HFFc6 (cell line): ENCODE measurements around the gene ZBTB12. TPM values are rescaled to one million over a fixed set of nuclear protein-coding genes. Genes with fewer than 3 reads are reported as not detected.

ENCODE experiments used
- DNase-seq: peaks from one replicate; pipeline ENCODE4 v3.0.0-alpha.2; 2018
- H3K27ac Mint-ChIP-seq: 2 replicates; pipeline ENCODE4 v1.8.0; 2020; ENCODE audit warnings: mild to moderate bottlenecking, mixed read lengths
- H3K27me3 Mint-ChIP-seq: 2 replicates; pipeline ENCODE4 v1.8.0; 2021; ENCODE audit warnings: mild to moderate bottlenecking, moderate library complexity, mixed read lengths; ENCODE audit not compliant: insufficient read depth
- H3K36me3 Mint-ChIP-seq: 2 replicates; pipeline ENCODE4 v1.8.0; 2021; ENCODE audit warnings: low read depth, mixed read lengths
- H3K4me1 Mint-ChIP-seq: 2 replicates; pipeline ENCODE4 v1.8.0; 2020; ENCODE audit warnings: low read depth, mixed read lengths
- H3K4me3 Mint-ChIP-seq: 2 replicates; pipeline ENCODE4 v1.8.0; 2020; ENCODE audit warnings: mild to moderate bottlenecking, moderate library complexity, mixed read lengths
- H3K9me3 Mint-ChIP-seq: 2 replicates; pipeline ENCODE4 v1.8.0; 2020; ENCODE audit warnings: mild to moderate bottlenecking, mixed read lengths
- total RNA-seq, 6 experiments: library from RNA; stranded (reverse); fragmentation: NEBNext Ultra II Directional; extraction: Animal tissue kit (Norgen Biotek cat#: 25700); gene quantifications; 2 replicates in 1 of 6; 3 replicates in 5 of 6; pipeline ENCODE4 v1.2.3, GENCODE V29; 2021
- TF ChIP-seq, protein P1 (sequence below): fragments of 200-600 bp; sonication (generic); IDR thresholded peaks from 2 replicates; pipeline ENCODE4 v1.5.0; 2021; ENCODE audit warnings: antibody characterized with exemption, mild to moderate bottlenecking

The ZBTB12 gene
- total RNA-seq, 6 experiments from 2014 or later, result 7.3 to 9.0 (median 8.3) TPM

DNA sequence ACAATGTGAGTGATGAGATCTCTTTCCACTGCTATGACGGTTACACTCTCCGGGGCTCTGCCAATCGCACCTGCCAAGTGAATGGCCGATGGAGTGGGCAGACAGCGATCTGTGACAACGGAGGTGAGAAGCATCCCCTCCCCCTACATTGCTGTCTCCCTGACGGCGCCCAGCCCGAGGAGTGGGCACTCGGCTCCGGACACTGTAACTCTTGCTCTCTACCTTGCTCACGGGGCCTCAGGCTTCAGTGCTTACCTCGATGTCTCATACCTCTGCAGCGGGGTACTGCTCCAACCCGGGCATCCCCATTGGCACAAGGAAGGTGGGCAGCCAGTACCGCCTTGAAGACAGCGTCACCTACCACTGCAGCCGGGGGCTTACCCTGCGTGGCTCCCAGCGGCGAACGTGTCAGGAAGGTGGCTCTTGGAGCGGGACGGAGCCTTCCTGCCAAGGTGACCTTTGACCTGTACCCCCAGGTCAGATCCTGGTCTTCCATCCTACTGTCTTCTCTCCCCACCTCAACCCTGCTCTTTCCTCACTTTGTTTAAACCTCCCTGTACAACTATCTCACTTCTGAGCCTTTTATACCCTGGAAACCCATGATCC lies 45.3 kb upstream of the ZBTB12 start:
- TF ChIP-seq, protein P1, sequence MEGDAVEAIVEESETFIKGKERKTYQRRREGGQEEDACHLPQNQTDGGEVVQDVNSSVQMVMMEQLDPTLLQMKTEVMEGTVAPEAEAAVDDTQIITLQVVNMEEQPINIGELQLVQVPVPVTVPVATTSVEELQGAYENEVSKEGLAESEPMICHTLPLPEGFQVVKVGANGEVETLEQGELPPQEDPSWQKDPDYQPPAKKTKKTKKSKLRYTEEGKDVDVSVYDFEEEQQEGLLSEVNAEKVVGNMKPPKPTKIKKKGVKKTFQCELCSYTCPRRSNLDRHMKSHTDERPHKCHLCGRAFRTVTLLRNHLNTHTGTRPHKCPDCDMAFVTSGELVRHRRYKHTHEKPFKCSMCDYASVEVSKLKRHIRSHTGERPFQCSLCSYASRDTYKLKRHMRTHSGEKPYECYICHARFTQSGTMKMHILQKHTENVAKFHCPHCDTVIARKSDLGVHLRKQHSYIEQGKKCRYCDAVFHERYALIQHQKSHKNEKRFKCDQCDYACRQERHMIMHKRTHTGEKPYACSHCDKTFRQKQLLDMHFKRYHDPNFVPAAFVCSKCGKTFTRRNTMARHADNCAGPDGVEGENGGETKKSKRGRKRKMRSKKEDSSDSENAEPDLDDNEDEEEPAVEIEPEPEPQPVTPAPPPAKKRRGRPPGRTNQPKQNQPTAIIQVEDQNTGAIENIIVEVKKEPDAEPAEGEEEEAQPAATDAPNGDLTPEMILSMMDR, result no peak
- Mint-ChIP-seq H3K4me3 (no peak overlapping the region), H3K27ac (no peak overlapping the region), H3K27me3 (peaks cover 17% of the 10 kb centered on the region), H3K4me1 (peaks cover 37% of the 10 kb centered on the region), H3K36me3 (no peaks in the 10 kb centered on the region), H3K9me3 (no peaks in the 10 kb centered on the region)
- DNase-seq, result no peak

DNA sequence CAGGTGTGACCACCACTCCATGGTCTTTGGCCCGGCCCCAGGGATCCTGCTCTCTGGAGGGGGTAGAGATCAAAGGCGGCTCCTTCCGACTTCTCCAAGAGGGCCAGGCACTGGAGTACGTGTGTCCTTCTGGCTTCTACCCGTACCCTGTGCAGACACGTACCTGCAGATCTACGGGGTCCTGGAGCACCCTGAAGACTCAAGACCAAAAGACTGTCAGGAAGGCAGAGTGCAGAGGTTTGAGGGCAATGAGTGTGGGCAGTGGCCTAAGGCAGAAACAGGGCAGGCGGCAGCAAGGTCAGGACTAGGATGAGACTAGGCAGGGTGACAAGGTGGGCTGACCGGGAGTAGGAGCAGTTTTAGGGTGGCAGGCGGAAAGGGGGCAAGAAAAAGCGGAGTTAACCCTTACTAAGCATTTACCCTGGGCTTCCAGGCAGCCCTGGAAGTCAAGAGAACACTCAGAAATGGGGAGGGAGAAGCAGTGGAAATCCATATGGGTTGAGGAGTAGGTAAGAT lies 44.5 kb upstream of the ZBTB12 start:
- Mint-ChIP-seq H3K4me1 (peaks cover 39% of the 10 kb centered on the region), H3K27ac (no peak overlapping the region)
- DNase-seq, result no peak

DNA sequence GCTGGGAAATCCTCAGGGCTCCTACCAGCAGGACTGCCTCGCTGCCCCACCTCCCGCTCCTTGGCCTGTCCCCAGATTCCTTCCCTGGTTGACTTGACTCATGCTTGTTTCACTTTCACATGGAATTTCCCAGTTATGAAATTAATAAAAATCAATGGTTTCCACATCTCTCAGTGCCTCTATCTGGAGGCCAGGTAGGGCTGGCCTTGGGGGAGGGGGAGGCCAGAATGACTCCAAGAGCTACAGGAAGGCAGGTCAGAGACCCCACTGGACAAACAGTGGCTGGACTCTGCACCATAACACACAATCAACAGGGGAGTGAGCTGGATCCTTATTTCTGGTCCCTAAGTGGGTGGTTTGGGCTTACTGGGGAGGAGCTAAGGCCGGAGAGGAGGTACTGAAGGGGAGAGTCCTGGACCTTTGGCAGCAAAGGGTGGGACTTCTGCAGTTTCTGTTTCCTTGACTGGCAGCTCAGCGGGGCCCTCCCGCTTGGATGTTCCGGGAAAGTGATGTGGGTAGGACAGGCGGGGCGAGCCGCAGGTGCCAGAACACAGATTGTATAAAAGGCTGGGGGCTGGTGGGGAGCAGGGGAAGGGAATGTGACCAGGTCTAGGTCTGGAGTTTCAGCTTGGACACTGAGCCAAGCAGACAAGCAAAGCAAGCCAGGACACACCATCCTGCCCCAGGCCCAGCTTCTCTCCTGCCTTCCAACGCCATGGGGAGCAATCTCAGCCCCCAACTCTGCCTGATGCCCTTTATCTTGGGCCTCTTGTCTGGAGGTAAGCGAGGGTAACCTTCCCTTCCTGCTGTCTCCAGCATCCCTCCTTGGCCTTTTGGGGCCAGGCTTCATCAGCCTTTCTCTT lies 43.9 kb upstream of the ZBTB12 start, which contains the start of gene CFB:
Gene CFB, plus strand, starts transcription at position 589 of the 863 bp plus-strand sequence. Its CDS starts 127 bp downstream, at position 716.
- Mint-ChIP-seq H3K9me3 (no peaks in the 10 kb centered on the region), H3K27ac (peak within 1 kb of the TSS; percentile 88), H3K27me3 (peaks cover 17% of the 10 kb centered on the region), H3K4me1 (peaks cover 46% of the 10 kb centered on the region), H3K4me3 (peak within 1 kb of the TSS; percentile 83), H3K36me3 (no peaks in the 10 kb centered on the region)
- peak; percentile 78 for DNase-seq
- TF ChIP-seq, protein P1, result no peak

More for the DNA sequence above, 44.5 kb upstream of the ZBTB12 start:
- Mint-ChIP-seq H3K4me3 (no peak overlapping the region; the same call in 1 of the 2 replicates), H3K9me3 (no peaks in the 10 kb centered on the region), H3K36me3 (no peaks in the 10 kb centered on the region), H3K27me3 (peaks cover 17% of the 10 kb centered on the region)
- TF ChIP-seq, protein P1, result no peak

DNA sequence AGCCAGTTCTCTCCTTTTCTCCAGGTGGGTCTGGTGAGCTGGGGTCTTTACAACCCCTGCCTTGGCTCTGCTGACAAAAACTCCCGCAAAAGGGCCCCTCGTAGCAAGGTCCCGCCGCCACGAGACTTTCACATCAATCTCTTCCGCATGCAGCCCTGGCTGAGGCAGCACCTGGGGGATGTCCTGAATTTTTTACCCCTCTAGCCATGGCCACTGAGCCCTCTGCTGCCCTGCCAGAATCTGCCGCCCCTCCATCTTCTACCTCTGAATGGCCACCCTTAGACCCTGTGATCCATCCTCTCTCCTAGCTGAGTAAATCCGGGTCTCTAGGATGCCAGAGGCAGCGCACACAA lies 43.2 kb upstream of the ZBTB12 start:
- TF ChIP-seq, protein P1, result no peak
- Mint-ChIP-seq H3K36me3 (no peaks in the 10 kb centered on the region), H3K27me3 (peaks cover 17% of the 10 kb centered on the region), H3K4me3 (peak overlapping the region; percentile 83), H3K27ac (peak overlapping the region; percentile 88), H3K4me1 (peaks cover 52% of the 10 kb centered on the region), H3K9me3 (no peaks in the 10 kb centered on the region)
- DNase-seq, result no peak

DNA sequence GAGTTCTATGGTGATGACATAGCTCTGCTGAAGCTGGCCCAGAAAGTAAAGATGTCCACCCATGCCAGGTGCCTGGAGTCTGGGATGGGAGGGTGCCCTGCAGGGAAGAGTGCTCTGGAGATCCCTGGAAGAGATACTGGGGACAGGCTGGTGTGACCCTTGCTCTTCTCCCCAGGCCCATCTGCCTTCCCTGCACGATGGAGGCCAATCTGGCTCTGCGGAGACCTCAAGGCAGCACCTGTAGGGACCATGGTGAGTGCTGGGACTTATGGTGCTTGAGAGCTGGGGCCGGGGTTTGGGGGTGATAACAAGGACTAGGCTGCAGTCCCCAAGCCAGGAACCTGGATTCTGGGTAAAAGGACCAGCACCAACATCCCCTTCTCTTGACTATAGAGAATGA lies 41.9 kb upstream of the ZBTB12 start:
- Mint-ChIP-seq H3K36me3 (no peaks in the 10 kb centered on the region), H3K9me3 (no peaks in the 10 kb centered on the region), H3K4me1 (peaks cover 44% of the 10 kb centered on the region), H3K4me3 (no peak overlapping the region), H3K27me3 (peaks cover 14% of the 10 kb centered on the region), H3K27ac (no peak overlapping the region)
- DNase-seq, result no peak
- TF ChIP-seq, protein P1, result no peak
